GM12873 (cell line): Measurements from ENCODE around the gene STXBP1.

Source experiments
- TF ChIP-seq, protein P1 (sequence below): IDR thresholded peaks from 2 replicates; pipeline ENCODE4 v1.5.1; 2012; ENCODE audit warnings: low read depth, mild to moderate bottlenecking, moderate library complexity, low read length, control low read depth; ENCODE audit not compliant: insufficient read depth; ENCODE audit errors: missing control alignments

STXBP1 gene

DNA sequence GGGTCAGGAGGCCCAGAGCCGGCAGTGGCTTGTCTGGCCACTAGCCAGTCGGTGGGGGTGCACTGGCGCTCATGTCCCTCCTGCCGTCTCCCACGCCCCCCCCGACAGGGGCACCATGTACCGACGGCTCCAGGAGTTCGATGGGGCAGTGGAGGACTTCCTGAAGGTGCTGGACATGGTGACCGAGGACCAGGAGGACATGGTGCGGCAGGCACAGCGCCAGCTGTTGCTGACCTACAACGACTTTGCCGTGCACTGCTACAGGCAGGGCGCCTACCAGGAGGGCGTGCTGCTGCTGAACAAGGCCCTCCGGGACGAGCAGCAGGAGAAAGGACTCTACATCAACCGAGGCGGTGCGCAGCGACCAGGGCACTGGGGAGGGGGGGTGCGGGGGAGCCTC, 111.9 kb downstream of the STXBP1 start:
- TF ChIP-seq, protein P1, sequence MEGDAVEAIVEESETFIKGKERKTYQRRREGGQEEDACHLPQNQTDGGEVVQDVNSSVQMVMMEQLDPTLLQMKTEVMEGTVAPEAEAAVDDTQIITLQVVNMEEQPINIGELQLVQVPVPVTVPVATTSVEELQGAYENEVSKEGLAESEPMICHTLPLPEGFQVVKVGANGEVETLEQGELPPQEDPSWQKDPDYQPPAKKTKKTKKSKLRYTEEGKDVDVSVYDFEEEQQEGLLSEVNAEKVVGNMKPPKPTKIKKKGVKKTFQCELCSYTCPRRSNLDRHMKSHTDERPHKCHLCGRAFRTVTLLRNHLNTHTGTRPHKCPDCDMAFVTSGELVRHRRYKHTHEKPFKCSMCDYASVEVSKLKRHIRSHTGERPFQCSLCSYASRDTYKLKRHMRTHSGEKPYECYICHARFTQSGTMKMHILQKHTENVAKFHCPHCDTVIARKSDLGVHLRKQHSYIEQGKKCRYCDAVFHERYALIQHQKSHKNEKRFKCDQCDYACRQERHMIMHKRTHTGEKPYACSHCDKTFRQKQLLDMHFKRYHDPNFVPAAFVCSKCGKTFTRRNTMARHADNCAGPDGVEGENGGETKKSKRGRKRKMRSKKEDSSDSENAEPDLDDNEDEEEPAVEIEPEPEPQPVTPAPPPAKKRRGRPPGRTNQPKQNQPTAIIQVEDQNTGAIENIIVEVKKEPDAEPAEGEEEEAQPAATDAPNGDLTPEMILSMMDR: no peak

DNA sequence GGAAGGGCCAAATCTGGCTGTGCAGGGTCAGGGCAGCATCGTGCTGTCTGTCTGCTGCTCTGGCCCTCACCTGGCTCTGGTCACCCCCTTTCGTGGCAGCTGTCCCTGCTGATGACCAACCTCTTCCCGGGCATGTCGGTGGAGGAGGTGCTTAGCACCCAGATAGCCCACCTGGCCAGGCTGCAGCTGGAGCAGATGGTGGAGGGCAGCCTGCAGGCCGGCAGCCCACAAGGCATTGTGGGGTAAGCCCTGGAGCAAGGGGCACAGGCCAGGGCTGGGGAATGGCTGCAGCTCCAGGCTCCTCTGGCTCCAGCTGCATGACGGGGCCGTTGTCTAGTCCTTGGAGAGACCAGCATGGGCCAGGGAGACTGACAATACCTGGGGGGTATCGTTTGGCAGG, 114.8 kb downstream of the STXBP1 start:
- TF ChIP-seq, protein P1: no peak

DNA sequence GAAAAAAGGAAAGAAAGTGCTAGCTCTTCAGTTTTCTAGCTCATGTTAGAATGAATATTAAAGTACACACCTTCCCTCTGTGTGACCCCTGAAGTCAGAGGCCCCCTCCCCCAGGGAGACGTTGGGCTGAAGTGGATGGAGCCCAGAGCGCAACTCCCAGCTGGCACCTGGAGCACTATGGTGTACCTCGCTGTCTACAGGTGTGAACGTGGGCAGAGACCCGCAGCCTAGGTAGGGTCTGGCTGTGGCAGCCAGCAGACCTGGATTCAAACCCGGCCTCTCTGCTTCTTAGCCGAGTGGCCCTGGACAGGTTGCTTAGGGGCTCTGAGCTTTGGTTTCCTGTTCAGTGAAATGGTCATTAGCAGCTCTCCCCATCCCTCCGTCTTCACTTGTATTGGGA, 116.7 kb downstream of the STXBP1 start:
- TF ChIP-seq, protein P1: no peak

DNA sequence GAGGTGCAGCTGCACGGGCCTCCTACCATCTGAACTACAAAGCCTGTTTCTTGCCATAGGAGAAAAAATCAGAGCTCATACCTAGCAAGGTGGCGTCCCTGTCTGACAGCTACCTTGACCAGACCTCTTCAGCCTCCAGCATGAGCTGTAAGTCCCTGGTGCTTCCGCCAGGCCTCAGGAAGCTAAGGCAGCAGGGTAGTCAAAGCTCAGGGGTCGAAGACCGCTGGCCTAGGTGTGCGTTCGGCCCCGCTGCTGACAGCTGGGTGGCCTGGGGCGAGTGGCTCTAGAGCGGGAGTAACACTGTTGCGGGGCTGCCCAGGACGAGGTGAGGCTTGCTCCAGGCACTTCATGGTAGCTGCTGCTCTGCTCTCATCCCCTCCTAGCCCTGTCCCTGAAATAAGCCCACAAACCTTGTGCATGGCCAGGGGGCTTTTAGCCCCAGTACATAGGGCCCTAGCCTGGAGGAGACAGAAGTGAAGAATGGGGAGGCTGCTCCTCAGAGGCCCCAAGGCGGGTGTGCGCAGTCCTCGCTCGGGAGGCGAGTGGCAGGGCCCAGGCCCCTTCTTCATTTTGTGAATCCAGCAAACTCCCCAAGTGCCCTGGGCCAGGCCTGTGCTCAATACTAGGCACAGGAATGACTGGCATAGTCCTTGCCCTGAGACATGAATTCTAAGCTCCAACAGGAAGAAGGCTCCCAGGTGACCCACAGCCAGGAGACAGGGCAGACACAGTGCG, 117.6 kb downstream of the STXBP1 start:
- TF ChIP-seq, protein P1: no peak

DNA sequence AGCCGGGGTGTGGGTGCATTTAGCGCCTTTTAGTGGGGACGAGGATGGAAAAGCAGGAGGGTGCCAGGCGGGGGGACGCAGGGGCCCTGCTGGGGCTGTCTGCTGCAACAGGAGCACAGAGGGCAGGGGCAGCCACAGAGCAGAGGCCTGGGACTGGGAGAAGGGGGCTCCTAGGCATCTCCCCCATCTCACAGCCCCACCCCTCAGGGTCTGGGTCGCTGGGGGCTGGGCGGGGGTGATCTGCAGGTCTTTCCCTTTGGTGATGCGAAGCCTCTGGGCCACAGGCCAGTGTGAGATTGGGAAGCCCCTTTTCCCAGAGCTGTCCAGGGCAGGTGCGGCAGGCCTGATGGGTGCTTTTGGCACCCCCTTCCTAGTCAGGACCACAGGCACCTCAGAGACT, 118.2 kb downstream of the STXBP1 start:
- TF ChIP-seq, protein P1: no peak

DNA sequence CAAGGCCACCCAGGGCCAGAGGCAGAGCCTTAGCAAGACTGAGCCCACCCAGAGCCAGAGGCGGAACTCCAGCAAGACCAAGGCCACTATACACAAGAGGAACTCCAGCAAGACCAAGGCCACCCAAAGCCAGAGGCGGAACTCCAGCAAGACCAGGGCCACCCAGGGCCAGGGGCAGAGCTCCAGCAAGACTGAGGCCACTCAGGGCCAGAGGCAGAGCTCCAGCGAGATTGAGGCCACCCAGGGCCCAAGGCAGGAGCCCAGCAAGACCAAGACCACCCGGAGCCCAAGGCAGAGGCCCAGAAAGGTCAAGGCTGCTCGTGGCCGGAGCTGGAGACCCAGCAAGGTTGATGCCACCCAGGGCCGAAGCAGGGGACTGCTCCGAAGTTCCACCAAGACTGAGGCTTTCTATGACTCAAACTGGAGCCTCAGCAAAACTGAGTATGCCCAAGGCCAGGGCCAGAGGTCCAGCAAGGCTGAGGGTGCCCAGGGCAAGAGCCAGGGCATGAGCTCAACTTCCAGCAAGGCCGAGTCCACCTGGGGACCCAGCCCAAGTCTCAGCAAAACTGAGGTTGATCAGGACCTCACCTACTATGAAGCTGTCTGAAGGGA, 118.8 kb downstream of the STXBP1 start:
- TF ChIP-seq, protein P1: no peak

DNA sequence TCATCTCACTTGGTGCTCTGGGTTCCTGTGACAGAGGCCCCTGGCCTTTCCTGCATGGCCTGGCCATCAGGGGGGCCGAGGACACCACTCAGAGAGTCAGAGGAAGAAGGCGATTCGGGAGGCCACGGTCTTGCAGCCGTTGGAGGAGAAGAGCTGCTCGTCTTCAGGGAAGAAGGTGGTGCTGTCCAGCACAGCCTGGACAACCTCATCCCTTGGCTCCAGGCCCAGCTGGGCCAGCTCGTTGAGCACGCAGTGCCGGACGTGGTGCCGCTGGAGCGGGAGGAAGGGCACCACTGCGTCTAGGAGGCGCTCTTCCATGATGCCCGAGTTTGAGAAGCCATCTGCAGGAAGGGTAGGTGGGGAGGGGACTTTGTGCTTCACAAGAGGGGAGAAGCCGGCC, 119.9 kb downstream of the STXBP1 start:
- TF ChIP-seq, protein P1: no peak
